HG02840 (cell line): ENCODE data around the gene SDCCAG8.

Source experiments
- ATAC-seq: cut with Tn5 transposase; IDR thresholded peaks from one replicate; pipeline ENCODE4 v1.9.1; 2021; ENCODE audit warnings: mild to moderate bottlenecking, moderate library complexity, moderate number of reproducible peaks; ENCODE audit not compliant: unreplicated experiment, low FRiP score

SDCCAG8 gene

DNA sequence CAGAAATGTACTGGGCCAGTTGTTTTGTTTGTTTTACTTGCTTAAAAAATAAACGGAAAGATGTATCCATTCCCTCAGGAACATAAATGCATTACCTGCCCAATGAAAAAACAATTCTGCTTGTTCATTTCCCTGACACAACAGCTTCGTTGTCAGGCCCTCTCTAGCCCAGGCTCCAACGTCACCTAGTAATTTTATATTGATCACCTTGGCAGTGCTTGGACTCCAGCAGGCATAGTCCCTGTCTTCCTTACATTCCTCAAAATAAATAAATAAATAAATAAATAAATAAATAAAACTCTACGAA is 2.0 kb upstream of the SDCCAG8 start:
- no peak for ATAC-seq

DNA sequence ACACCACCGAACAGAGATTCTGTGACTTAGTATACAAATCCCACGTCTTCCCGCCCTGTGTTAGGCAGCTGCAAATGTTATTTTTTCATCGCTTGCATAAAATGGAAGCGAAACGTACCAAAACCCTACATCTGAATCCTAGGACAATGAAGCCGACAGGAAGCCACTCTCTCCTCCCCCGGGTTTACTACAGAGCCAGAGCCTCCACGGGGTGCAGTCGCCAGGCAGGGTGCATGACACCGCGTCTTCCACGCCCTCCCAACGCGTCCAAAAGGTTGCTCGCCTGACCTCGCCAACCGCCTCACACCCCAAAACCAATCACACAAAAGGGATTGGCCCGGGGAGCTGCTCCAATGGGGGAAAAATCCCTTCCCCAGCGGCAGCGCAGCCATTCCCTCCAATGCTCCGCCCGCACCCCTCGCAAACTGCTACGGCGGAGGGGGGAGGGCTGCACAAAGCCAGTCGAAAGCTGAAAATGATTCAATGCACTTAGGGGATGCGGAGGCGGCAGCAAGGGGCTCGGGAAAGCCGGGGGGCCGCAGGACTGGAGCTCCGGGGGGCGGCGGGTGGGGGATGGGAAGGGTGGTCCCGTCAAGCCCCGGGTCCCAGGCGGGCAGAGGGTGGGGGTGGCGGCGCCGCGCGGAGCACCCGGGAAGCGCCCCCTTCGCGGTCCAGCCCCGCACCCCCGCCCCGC is 1.5 kb upstream of the SDCCAG8 start:
- ATAC-seq: peak; percentile 12

- ATAC-seq: peak; percentile 51
Observed at GRCh38 chr1:243254927-243255790, 682 bp upstream of the SDCCAG8 start, which contains the start of gene CEP170. TSS of gene CEP170 (minus strand) at chr1:243255281. CDS start at chr1:243225280, 30,001 bp downstream.

DNA sequence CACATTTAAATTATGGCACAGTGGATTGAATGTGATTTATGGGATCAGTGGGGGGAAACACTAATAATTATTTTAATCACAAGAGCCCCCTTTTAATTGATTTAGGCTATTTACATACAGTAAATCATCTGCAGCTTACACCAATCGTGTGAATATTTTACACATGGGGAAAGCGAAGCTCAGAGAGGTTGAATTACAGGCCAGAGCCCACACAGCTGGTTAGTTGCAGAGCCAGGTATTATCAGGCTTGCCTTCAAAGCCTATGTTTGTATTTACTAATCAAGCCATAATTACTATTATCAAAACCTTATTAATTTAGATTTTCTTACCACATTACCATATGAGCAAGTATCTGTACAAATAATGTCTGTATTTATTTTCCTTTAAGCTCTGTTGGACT is 749 bp downstream of the SDCCAG8 start:
- ATAC-seq: no peak

DNA sequence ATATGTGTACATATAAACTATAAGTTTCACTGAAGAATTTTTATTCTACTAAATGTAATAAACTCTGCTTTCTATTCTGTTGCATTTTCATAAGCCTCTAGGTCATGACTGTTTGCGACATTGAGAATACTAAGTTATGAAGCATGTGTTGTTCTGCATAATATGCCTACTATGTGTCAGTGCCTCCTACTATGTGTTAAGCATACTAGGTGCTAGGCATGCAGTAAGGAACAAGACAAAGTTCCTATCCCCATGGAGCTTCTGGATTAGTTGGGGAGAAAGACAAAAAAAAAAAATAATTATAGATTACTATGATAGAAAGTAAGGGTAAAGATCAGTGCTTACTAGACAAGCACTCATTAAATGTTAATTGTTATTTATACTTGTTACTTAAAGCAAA is 1.3 kb downstream of the SDCCAG8 start:
- ATAC-seq: no peak

DNA sequence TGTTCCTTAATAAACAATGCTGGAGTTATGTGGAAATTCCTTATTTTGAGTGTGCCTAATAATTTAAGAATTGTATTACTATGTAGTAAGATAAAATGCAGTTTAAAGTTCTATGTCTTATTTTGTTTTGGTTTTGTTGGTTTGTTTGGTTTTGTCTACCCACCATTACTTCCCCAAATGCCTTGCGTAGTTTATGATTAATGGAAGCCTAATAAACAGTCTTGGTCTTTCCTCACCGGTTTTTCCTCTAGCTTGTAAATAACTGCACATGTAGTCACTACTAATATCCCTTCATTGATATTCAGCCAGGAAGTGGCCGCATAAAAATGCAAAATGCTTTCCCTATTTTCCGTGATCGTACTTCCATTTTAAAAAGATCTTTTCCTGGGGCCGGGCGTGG is 2.9 kb downstream of the SDCCAG8 start:
- no peak for ATAC-seq

DNA sequence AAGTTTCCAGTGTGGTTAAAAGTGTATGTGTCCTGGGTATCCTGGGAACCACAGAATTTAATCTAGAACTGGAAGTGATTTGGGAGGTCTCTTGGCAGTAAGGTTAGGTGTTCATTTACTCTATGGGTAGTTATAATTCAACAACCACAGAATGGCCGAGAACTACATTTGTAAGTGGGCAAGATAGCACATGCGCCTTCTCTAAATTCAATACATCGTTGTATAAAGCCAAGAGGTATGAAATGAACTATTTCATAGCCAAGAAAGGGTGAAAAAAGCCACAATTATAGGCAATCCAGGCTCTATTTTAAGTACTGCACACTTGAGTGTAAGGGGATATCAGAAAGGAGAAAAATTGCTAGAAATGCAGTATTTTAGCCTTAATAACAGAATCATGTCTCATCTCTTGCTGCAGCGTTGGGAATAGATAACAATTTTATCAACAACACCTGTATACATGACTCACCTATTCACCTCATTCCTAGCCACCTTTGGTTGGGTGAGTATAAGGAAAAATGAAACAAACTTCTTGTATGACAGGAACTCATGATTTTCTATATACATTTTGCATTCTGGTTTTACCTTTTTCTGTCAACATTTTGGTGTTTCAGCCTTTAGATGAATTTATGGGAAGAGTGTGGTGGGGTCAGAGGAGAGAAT is 4.5 kb downstream of the SDCCAG8 start:
- no peak for ATAC-seq

GRCh38 chr1:243261390-243261789 is 5.5 kb downstream of the SDCCAG8 start:
- no peak for ATAC-seq

GRCh38 chr1:243264717-243265116 is 8.9 kb downstream of the SDCCAG8 start:
- ATAC-seq: no peak

DNA sequence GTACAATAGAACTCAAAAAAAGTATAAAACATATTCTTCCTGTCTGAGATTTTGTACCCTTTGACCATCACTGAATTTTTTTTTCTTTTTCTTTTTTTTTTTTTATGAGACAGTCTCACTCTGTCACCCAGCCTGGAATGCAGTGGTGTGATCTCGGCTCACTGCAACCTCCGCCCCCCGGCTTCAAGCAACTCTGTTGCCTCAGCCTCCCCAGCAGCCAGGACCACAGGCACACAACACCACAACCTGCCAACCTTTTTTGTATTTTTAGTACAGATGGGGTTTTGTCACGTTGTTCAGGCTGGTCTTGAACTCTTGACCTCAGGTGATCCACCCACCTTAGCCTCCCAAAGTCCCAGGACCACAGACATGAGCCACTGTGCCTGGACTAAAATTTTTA is 10.4 kb downstream of the SDCCAG8 start:
- ATAC-seq: no peak

DNA sequence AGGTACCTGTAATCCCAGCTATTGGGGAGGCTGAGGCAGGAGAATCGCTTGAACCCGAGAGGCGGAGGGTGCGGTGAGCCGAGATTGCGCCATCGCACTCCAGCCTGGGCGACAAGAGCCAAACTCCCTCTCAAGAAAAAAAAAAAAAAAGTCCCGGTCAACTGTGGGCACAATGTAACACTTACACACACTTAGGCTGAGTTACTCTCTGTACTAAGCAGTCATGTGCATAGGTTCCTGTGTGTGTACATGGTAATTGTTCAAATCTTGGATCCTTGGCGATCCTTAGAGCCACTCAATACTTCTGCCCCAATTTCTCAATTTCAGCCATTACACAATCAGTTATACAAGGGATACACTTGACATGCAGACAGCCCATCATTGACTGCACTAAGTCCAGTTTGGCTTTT is 11.6 kb downstream of the SDCCAG8 start:
- ATAC-seq: no peak

DNA sequence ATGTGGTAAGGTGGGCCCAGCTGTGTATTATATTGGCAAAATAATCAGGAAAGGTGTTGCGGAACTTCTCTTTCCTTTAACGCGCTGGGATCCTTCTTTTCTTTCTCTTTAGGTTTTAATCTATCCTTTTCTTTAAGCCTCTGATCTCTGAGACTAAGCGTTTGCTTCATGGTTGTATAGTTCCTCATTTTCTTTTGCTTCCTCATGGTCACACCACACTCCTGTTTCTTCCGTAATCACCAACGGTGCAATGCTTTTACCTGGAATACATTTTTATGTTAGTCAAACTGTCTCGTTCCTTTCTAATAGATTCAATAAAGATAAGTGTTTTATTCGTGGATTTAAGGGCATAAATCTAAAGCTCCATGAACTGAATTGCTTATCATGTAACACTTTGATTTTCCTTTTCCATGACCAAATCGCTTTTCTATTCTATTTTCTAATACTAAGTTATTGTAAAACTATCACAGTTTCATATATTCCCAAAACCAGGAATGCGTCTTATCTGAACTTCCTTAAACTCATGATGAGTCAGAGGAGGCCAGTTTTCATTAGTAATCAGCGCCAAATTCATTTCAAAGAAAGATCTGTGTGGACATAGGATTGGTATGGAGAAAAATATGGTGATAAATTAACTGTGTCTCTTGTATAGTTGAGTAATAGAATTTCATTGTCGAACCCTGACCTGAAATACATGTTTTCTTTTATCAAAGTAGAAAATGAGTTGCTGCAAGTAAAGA is 12.2 kb downstream of the SDCCAG8 start:
- ATAC-seq: no peak

- ATAC-seq: no peak
Observed at GRCh38 chr1:243268751-243269460, 13.1 kb downstream of the SDCCAG8 start.

DNA sequence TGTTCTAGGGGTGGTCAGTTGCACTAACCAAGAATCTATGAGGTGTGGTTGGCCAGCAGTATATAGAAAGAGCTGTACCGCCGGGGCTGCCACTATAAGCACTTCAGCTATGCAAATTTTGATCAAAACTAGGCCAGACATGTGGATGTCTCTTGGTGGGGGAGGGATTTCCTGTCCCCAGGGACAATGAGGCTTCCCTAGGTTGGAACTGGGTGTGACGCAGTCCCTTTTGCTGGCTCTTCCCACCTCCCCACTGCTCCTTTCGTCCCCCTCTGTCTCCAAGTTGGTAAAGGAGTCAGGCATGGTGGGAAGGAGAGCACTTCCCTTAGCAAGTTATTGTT is 13.6 kb downstream of the SDCCAG8 start:
- ATAC-seq: no peak

- ATAC-seq: no peak
Observed at GRCh38 chr1:243270097-243270864, 14.4 kb downstream of the SDCCAG8 start.

- ATAC-seq: no peak
Observed at GRCh38 chr1:243271996-243272395, 16.2 kb downstream of the SDCCAG8 start.

- ATAC-seq: no peak
Observed at GRCh38 chr1:243272401-243272800, 16.6 kb downstream of the SDCCAG8 start.

- ATAC-seq: no peak
Observed at GRCh38 chr1:243273506-243273905, 17.7 kb downstream of the SDCCAG8 start.

- no peak for ATAC-seq
Observed at GRCh38 chr1:243273945-243274344, 18.1 kb downstream of the SDCCAG8 start.
